GM21367 (cell line): ENCODE measurements around the gene DET1.
"Not testable (repeated sequence)": the region's sequence is repeated elsewhere in the genome, so short reads cannot be mapped to it uniquely, and the experiment has no call there.

ENCODE experiments used
- ATAC-seq: cut with Tn5 transposase; IDR thresholded peaks from one replicate; pipeline ENCODE4 v1.9.1; 2021; ENCODE audit not compliant: unreplicated experiment

Gene DET1

GRCh38 chr15:88546248-88547129 lies at the start of gene DET1:
DET1 (minus strand) TSS chr15:88546681; CDS start chr15:88531705, 14,976 bp downstream.
- peak; percentile 99 for ATAC-seq

- no peak for ATAC-seq
Observed at GRCh38 chr15:88591384-88591783, 44.9 kb upstream of the DET1 start.

GRCh38 chr15:88590759-88591158 lies 44.3 kb upstream of the DET1 start:
- ATAC-seq, result no peak

- ATAC-seq, result no peak
Observed at GRCh38 chr15:88586401-88587162, 40.1 kb upstream of the DET1 start.

GRCh38 chr15:88580532-88580931 lies 34.1 kb upstream of the DET1 start:
- ATAC-seq, result no peak

- no peak for ATAC-seq
Observed at GRCh38 chr15:88579322-88579721, 32.8 kb upstream of the DET1 start.

GRCh38 chr15:88574655-88575054 lies 28.2 kb upstream of the DET1 start:
- no peak for ATAC-seq

GRCh38 chr15:88574077-88574476 lies 27.6 kb upstream of the DET1 start:
- no peak for ATAC-seq

GRCh38 chr15:88571852-88572259 lies 25.4 kb upstream of the DET1 start:
- no peak for ATAC-seq

- no peak for ATAC-seq
Observed at GRCh38 chr15:88571153-88571851, 24.8 kb upstream of the DET1 start.

GRCh38 chr15:88568589-88568988 lies 22.1 kb upstream of the DET1 start:
- no peak for ATAC-seq

GRCh38 chr15:88564741-88565140 lies 18.3 kb upstream of the DET1 start:
- ATAC-seq, result no peak

GRCh38 chr15:88563638-88564037 lies 17.2 kb upstream of the DET1 start:
- ATAC-seq, result no peak

- not testable (repeated sequence) for ATAC-seq
Observed at GRCh38 chr15:88559565-88559964, 13.1 kb upstream of the DET1 start.

GRCh38 chr15:88558026-88558425 lies 11.5 kb upstream of the DET1 start:
- ATAC-seq, result not testable (repeated sequence)

- ATAC-seq, result not testable (repeated sequence)
Observed at GRCh38 chr15:88548009-88548408, 1.5 kb upstream of the DET1 start.

- not testable (repeated sequence) for ATAC-seq
Observed at GRCh38 chr15:88545578-88546247, 768 bp downstream of the DET1 start.

- no peak for ATAC-seq
Observed at GRCh38 chr15:88543065-88543776, 3.3 kb downstream of the DET1 start.

- ATAC-seq, result no peak
Observed at GRCh38 chr15:88542342-88542733, 4.1 kb downstream of the DET1 start.

- ATAC-seq, result no peak
Observed at GRCh38 chr15:88541709-88542341, 4.7 kb downstream of the DET1 start.
